Neural cell (in vitro differentiated cells): ENCODE measurements around the gene SEC14L6. TPM values are rescaled to one million over a fixed set of nuclear protein-coding genes. Genes with fewer than 3 reads are reported as not detected.

ENCODE experiments used
- H2AFZ ChIP-seq: fragments of 200-600, 300-800 bp; sonication (generic), shearing (Covaris generic); 2 replicates; pipeline ENCODE4 v1.6.0; 2014; ENCODE audit warnings: low read depth, mild to moderate bottlenecking, antibody characterized with exemption, low read length, moderate library complexity
- H3F3A ChIP-seq: fragments of 200-600 bp; shearing (Covaris generic); 2 replicates; pipeline ENCODE4 v1.6.1; 2016; ENCODE audit warnings: mild to moderate bottlenecking, moderate library complexity, mixed read lengths, antibody characterized with exemption, low read length; ENCODE audit not compliant: insufficient read depth, poor library complexity, severe bottlenecking
- H3K27ac ChIP-seq: fragments of 200-600, 300-800 bp; sonication (generic), shearing (Covaris generic); 2 replicates; pipeline ENCODE4 v1.5.1; 2014; ENCODE audit warnings: mild to moderate bottlenecking, low read length, moderate library complexity
- H3K27me3 ChIP-seq: fragments of 300-800, 200-600 bp; sonication (generic), shearing (Covaris generic); 2 replicates; pipeline ENCODE4 v1.6.0; 2014; ENCODE audit warnings: mild to moderate bottlenecking, low read depth, low read length, moderate library complexity; ENCODE audit not compliant: insufficient read depth
- H3K36me3 ChIP-seq: fragments of 300-800, 200-600 bp; sonication (generic), shearing (Covaris generic); 2 replicates; pipeline ENCODE4 v1.5.1; 2014; ENCODE audit warnings: mild to moderate bottlenecking, antibody characterized with exemption, low read length, moderate library complexity; ENCODE audit not compliant: insufficient read depth
- H3K4me2 ChIP-seq: fragments of 300-800, 200-600 bp; sonication (generic), shearing (Covaris generic); 2 replicates; pipeline ENCODE4 v1.6.0; 2014; ENCODE audit warnings: mild to moderate bottlenecking, low read length
- H3K4me3 ChIP-seq: fragments of 300-800, 200-600 bp; sonication (generic), shearing (Covaris generic); 2 replicates; pipeline ENCODE4 v1.5.1; 2014; ENCODE audit warnings: mild to moderate bottlenecking, low read length, moderate library complexity
- H3K79me2 ChIP-seq: fragments of 200-600 bp; shearing (Covaris generic); replicated peaks from 2 replicates; pipeline ENCODE4 v1.6.0; 2014; ENCODE audit warnings: mild to moderate bottlenecking, low read length, moderate library complexity; ENCODE audit not compliant: insufficient read depth
- H3K9ac ChIP-seq: fragments of 300-800, 200-600 bp; sonication (generic), shearing (Covaris generic); 2 replicates; pipeline ENCODE4 v1.6.1; 2016; ENCODE audit warnings: mild to moderate bottlenecking, low read length, mixed read lengths
- H3K9me2 ChIP-seq: fragments of 200-600 bp; shearing (Covaris generic); 2 replicates; pipeline ENCODE4 v1.6.1; 2016; ENCODE audit warnings: mild to moderate bottlenecking, low read length, mixed read lengths; ENCODE audit not compliant: insufficient read depth
- H3K9me3 ChIP-seq: fragments of 200-600, 300-800 bp; sonication (generic), shearing (Covaris generic); 2 replicates; pipeline ENCODE4 v1.6.1; 2016; ENCODE audit warnings: mild to moderate bottlenecking, mixed run types, low read length, moderate library complexity, mixed read lengths
- H4K20me1 ChIP-seq: fragments of 200-600 bp; shearing (Covaris generic); 2 replicates; pipeline ENCODE4 v1.6.1; 2016; ENCODE audit warnings: mild to moderate bottlenecking, mixed run types; ENCODE audit not compliant: insufficient read depth
- CTCF ChIP-seq: fragments of 450-650 bp; IDR thresholded peaks from 2 replicates; pipeline ENCODE4 v1.5.1; 2014; ENCODE audit warnings: antibody characterized with exemption, mild to moderate bottlenecking, moderate library complexity; ENCODE audit not compliant: poor library complexity, severe bottlenecking
- EP300 ChIP-seq: fragments of 450-650 bp; conservative IDR thresholded peaks from 2 replicates; pipeline ENCODE4 v1.6.1; 2014; ENCODE audit warnings: antibody characterized with exemption, mild to moderate bottlenecking, moderate library complexity; ENCODE audit not compliant: poor library complexity, severe bottlenecking
- EZH2 ChIP-seq: fragments of 200-600, 300-800 bp; shearing (Covaris generic), sonication (generic); IDR thresholded peaks from 2 replicates; pipeline ENCODE4 v1.6.1; 2014; ENCODE audit warnings: antibody characterized with exemption, low read length, borderline replicate concordance, mild to moderate bottlenecking; ENCODE audit not compliant: insufficient read depth, poor library complexity, severe bottlenecking
- MXI1 ChIP-seq: fragments of 450-650 bp; conservative IDR thresholded peaks from 2 replicates; pipeline ENCODE4 v1.6.1; 2014; ENCODE audit warnings: antibody characterized with exemption, mild to moderate bottlenecking; ENCODE audit not compliant: poor library complexity, severe bottlenecking
- POLR2AphosphoS5 ChIP-seq: IDR thresholded peaks from 2 replicates; pipeline ENCODE4 v1.6.1; 2012
- REST ChIP-seq: IDR thresholded peaks from 2 replicates; pipeline ENCODE4 v1.6.1; 2012; ENCODE audit warnings: borderline replicate concordance
- SMC3 ChIP-seq: fragments of 450-650 bp; conservative IDR thresholded peaks from 2 replicates; pipeline ENCODE4 v1.6.1; 2014; ENCODE audit warnings: antibody characterized with exemption, mild to moderate bottlenecking, moderate library complexity; ENCODE audit not compliant: poor library complexity
- TAF1 ChIP-seq: IDR thresholded peaks from 2 replicates; pipeline ENCODE4 v1.6.1; 2012; ENCODE audit warnings: low read depth
- polyA plus RNA-seq: library from polyadenylated mRNA; depleted of rRNA; stranded (reverse); fragments of >200 nt; gene quantifications from 2 replicates; pipeline ENCODE4 v1.2.3, GENCODE V29; 2014

The SEC14L6 gene
- polyA plus RNA-seq, 1 donor from 2014 or later, result not detected

DNA sequence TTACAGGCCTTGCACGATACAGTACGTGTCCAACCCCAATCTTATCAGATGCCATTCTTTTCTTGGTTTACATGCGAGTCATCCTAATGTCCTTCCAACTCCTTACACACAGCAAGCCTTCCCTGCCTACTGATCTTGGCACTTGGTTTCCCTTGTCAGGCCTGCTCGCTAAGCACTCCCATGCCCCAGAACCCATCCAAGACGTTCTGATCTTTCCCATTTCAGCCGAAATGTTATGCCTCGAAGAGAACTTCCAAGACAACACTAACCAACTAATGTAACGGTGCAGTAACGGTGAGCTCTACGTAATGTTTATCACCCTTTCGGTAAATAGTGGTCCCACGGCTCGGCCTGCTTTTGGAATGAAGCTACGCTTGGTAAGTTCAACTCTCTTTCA, 44.6 kb upstream of the SEC14L6 start:
- Histone ChIP-seq H3F3A (no peaks in the 10 kb centered on the region), H3K9me2 (no peaks in the 10 kb centered on the region), H3K9me3 (no peaks in the 10 kb centered on the region), H3K36me3 (no peaks in the 10 kb centered on the region), H3K79me2 (peaks cover 19% of the 10 kb centered on the region), H3K4me2 (peak overlapping the region; percentile 86), H2AFZ (no peak overlapping the region), H4K20me1 (no peaks in the 10 kb centered on the region), H3K9ac (peak overlapping the region; percentile 69), H3K4me3 (peak overlapping the region; percentile 81), H3K27me3 (no peaks in the 10 kb centered on the region), H3K27ac (peak overlapping the region; percentile 93)
- TF ChIP-seq TAF1 (no peak), EZH2 (no peak), REST (no peak), EP300 (no peak), MXI1 (no peak), SMC3 (no peak), CTCF (no peak)

DNA sequence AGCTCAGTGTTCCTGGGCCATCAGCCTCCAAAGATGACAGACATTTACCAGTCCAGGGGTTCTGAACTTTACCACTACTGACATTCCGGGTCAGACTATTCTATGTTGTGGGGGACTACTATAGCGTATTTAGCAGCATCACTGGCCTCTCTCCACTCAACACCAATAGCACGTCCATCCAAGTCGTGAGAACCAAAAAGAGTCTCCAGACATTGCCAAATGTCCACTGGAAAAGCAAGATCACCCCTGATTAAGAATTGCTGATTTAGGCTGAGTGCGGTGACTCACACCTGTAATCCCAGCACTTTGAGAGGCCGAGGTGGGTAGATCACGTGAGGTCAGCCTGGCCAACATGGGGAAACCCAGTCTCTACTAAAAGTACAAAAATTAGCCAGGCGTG, 39.9 kb upstream of the SEC14L6 start:
- H3K9ac ChIP-seq, result no peak overlapping the region
- H3K27me3 ChIP-seq, result no peaks in the 10 kb centered on the region
- H3K27ac ChIP-seq, result no peak overlapping the region
- H3K79me2 ChIP-seq, result peaks cover 18% of the 10 kb centered on the region
- no peaks in the 10 kb centered on the region for H3K36me3 ChIP-seq
- no peak overlapping the region for H2AFZ ChIP-seq
- no peaks in the 10 kb centered on the region for H3F3A ChIP-seq
- H4K20me1 ChIP-seq, result no peaks in the 10 kb centered on the region
- no peaks in the 10 kb centered on the region for H3K9me3 ChIP-seq
- no peak overlapping the region for H3K4me2 ChIP-seq
- H3K9me2 ChIP-seq, result no peaks in the 10 kb centered on the region
- TF ChIP-seq POLR2AphosphoS5, result no peak
- no peak for TF ChIP-seq CTCF
- no peak for TF ChIP-seq EP300
- no peak for TF ChIP-seq MXI1
- TF ChIP-seq TAF1, result no peak
- TF ChIP-seq REST, result no peak
- H3K4me3 ChIP-seq, result no peak overlapping the region
